Activated T-cell treated with anti-CD3 and anti-CD28 coated beads for 1 hour (primary cell): ENCODE measurements around the gene TSHR.
"Not testable (repeated sequence)": the region's sequence is repeated elsewhere in the genome, so short reads cannot be mapped to it uniquely, and the experiment has no call there.

ENCODE experiments used
- DNase-seq: peaks from one replicate; pipeline ENCODE4 v3.0.0-alpha.2; 2020; ENCODE audit warnings: low read depth

TSHR gene

DNA sequence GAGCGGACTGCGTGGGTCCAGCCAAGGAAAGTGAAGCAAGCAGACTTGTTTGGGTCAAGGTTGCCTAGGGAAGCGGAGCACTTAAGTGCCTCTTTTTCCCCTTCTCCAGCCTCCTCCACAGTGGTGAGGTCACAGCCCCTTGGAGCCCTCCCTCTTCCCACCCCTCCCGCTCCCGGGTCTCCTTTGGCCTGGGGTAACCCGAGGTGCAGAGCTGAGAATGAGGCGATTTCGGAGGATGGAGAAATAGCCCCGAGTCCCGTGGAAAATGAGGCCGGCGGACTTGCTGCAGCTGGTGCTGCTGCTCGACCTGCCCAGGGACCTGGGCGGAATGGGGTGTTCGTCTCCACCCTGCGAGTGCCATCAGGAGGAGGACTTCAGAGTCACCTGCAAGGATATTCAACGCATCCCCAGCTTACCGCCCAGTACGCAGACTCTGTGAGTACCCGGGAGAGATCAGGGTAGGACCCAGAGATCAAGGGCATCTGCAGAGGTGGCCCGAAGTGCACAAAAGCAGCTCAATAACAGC lies at the start of gene TSHR:
TSS of gene TSHR (plus strand) at position 206 of the 526 bp plus-strand sequence. CDS start at position 266, 60 bp downstream.
- DNase-seq, result no peak

DNA sequence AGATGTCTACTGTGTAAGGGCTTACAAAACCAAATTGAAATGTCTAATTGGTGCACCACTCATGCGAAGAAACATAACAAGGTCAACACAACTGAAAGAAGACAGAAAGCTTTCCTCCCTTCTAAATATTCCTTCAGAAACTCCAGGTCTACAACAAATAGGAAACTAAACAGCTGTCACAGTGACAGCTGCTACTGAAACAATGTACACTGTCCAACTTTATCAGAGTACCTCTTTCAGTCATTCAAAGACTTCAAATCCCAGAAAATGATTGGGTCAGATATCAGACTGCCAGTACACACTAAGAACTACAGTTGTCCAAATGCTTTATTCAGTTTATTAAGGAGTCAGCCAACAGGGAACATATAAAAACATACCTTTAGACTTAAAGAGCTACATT lies 49.1 kb upstream of the TSHR start:
- DNase-seq, result no peak

DNA sequence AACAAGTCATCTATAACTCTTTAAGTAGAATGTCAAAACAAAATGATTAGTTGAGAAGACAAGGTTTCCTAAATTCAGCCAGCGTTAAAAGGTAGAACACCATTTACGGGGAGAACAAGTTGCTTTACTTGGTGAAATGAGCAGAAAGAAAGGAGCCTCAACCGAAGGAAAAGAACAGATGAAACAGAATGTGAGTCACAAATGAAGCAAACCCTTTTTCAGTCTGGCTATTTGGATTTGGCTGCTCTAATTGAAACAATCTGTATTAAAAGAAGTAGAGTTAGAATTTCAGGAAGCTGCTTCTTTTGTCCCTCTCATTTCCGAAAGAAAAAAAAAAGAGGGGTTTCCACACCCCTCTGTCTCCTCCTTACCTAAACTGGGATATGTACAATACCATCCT lies 48.5 kb upstream of the TSHR start:
- DNase-seq, result no peak

DNA sequence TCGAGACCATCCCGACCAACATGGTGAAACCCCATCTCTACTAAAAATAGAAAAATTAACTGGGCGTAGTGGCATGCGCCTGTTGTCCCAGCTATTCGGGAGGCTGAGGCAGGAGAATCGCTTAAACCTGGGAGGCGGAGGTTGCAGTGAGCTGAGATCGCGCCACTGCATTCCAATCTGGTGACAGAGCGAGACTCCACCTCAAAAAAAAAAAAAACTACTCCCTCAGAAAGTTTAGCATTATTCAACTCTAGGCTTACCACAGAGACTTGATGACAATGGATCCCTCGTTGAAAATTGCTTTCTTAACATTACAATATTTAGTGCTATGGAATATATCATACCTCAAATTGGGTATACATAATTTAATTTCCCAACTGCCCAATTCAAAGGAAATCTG lies 43.4 kb upstream of the TSHR start:
- DNase-seq, result not testable (repeated sequence)

DNA sequence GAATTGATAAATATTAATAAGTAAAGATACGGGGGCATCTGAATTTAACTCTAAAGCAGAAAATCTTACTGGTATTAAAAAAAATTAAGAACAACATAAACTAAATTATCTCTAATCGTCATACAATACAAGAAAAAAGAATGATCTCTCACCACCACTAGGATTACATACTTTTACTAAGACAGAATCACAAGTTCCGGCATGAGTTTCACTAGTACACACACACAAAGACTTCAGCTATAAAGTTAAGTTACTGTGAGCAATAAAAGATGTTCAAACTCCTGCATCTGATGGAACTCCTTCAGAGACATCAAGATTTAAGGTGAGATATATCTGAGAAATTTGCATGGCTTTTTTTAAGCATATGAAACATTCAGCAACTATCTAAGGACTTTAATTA lies 35.8 kb upstream of the TSHR start:
- DNase-seq, result no peak

DNA sequence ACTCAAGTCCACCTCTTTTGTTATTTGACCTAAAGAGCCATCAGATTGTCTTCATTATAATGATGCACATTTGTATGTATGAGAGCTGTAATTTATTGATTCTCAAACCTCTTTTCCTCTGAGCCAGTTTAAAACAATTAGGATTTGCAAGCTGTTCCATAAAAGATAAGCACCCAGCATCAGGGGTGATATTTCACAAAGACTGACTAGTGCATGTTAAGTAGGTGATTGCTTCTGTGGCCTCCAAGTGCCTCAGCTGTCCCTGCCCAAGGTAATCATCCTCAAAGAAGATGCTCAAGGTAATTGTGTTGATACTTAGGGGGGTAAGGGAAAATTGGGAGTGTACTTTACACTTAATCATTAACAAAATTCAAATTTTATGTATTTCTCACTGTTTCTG lies 32.1 kb upstream of the TSHR start:
- DNase-seq, result no peak

DNA sequence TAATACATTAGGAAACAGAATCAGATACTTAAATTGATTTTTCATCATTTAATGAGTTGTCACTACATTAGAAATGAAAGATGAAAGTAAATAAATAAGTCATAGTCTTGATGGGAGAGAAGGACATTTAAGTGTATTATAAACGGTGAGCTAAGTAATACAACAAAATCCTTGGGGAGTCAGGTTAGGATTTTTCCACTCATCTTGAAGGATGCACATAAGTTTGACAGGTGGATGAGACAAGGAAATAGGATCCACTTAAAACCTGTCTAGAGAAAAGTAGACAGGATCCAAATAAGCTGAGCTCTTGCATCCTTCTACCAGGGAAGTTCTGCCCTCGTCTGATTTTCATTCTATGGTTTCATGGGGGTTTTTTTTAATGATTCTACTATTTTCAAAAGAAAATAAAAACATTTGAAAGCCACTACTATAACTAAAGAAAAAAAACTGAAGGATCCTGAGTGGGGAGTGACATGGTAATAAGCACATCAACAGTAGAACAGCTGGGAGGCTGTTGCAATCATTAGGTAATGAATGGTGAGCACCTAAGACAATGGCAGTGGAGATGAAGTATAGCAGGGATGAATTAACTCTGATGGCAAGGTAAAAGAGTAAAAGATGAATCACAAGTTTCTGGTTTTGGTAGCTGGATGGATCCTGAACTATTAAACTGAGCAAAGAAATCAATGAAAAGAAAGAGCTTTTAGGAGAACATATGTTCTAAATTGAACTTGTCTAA lies 30.9 kb upstream of the TSHR start:
- DNase-seq, result no peak

DNA sequence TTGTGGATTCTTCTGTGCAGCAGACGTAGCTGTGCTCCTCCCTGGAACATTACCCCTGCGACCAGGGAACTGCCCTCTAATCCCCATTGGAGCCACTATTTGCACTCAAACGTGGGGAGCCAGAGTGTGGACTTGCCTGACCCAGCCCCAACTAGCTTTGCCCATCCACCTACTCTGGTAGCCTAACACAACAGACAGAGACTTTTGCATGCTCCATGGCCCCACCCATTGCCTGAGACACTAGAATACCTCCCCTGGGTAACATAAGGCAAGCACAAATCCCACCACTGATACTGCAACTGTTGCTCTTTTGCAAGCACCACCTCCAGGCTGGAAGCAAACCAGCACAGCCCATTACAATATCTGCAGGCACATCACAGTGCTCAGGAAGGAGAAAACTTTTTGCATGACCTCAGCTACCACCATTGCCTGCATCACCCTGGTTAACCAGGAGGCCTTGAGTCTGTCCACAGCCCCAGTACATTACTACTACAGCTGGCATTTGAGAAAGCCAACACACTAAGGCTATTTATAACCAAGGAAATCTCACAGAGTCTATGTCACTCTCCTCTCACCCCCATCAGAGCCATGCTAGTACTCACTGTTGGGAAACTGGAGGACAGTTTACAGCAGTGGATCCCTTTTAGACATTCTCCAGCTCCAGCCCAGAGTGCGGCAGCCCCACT lies 28.9 kb upstream of the TSHR start:
- no peak for DNase-seq

DNA sequence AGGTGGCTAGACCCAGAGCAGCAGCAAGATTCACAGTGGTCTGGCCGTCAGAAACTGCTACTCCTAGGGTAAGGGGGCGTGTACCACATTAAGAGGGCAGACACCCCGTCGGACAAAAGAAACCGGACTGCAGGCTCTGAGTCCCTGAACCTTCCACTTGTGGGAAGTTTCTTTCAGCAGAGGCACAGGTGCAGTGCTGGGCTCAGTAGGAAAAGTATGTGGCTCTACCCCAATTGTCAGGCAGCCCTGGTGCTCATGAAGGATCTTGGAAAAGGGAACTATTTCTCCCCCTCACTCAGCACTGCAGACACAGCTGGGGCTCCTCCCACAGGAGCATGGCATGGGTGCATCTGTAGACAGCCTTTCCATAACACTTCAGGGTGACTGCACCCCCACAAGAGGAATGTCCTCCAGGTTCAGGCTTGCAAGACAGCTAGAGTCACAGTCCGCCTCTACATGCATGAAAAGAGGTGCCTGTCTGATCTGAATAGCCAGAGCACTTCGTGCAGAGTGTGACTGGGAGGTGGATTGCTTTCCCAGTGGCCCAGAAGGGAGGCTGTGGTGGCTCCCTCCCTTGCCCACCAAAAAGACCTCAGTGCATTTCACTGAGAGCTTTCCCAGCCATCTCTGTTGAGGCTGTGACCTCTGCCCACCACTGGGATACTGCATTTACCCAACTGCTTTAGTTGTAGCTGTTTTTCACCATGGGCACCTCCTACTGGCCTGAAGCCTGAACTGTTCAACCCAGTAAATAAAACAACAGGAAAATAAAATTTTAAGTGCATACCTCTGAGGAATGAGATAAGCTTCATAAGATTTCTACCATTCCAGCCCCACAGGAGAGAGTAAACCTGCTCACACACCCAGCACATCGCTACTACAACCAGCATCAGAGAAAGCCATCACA lies 28.1 kb upstream of the TSHR start:
- no peak for DNase-seq

DNA sequence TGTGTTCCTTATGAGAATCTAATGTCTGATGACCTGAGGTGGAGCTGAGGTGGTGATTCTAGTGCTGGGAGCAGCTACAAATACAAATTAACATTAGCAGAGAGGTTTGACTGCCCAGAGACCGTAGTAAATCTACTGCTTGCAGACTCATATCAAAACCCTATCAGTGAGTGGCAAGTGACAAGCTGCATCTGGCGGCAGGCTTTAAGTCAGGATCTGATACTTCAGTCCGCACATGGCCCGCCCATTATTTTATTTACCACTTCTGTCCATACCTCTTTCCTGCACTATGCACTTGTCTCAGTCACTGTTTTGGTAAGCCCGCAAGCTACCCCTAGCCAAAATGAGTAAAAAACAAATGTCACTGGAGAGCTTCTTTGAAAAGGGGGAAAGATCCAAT lies 25.3 kb upstream of the TSHR start:
- DNase-seq, result no peak

DNA sequence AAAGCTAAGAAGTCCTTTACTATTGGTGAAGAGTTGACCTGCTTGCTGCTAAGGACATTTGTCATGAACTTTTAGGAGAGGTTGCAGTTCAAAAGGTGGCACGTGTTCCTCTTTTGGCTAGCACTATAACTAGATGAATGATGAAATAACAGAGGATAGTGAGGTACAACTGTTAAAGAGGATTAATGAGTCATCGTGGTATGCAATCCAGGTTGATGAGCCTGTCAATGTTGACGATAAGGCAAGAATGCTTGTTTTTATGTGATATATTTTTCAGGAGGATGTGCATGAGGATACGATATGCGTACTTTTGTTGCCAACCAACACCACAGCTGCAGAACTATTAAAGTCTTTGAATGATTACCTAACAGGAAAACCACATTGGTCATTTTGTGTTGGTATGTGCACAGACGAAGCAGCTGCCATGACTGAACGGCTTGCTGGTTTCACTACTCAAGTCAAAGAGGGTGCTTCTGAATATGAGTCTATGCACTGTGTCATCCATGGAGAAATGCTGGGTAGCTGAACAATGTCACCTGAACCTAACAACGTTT lies 24.5 kb upstream of the TSHR start:
- DNase-seq, result no peak

DNA sequence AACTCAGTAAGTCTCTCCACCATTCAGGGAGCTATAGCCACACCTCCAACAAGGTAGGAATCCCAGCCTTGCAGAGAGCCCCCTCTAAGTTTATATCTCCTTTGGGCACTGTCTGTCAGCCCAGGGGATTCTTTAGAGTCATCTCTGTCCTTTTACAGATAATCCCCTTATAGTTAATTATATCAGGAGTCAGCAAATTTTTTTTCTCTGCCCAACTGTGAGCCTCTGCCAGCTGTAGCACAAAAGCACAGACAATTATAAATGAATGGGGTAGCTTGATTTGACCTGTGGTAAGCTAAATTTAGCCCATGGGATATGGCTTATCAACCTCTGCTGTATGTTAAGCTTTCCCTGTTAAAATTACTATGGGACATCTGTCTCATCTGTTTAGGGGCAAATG lies 22.1 kb upstream of the TSHR start:
- no peak for DNase-seq

DNA sequence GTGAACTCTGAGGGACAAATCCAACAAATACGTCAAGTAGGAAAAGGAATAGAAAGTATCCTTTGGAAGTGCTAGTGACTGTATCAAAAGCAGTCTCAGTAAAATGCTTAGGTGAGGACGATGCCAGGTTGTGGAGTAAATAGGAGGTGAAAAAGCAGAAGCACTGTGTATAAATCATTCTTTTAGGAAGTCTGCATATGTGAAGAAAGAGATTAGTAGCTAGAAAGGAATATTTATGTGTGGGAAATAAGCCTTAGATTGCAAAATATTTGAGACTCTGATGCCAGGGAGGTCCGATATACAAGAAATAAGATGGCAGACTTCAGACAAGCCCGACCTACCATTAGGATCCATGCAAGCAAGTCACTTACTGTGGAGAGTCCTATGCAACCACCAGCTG lies 21.7 kb upstream of the TSHR start:
- DNase-seq, result no peak

DNA sequence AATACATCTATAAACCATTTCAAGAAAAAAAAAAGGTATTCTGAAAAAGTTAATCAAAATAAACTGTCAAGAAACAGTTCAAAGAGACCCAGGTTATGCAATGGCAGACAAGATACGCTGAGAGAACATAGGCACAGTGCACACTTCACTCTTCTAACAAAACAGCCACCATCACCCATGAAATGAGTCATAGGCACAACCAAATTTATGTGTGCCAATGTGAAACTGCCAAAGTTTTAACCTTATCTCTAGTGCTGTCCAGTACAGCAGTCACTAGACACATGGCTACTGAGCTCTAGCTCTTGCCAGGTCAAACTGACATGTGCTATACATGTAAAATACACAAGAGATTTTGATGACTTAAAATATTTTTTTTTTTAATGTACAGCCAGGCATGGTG lies 15.3 kb upstream of the TSHR start:
- DNase-seq, result no peak

DNA sequence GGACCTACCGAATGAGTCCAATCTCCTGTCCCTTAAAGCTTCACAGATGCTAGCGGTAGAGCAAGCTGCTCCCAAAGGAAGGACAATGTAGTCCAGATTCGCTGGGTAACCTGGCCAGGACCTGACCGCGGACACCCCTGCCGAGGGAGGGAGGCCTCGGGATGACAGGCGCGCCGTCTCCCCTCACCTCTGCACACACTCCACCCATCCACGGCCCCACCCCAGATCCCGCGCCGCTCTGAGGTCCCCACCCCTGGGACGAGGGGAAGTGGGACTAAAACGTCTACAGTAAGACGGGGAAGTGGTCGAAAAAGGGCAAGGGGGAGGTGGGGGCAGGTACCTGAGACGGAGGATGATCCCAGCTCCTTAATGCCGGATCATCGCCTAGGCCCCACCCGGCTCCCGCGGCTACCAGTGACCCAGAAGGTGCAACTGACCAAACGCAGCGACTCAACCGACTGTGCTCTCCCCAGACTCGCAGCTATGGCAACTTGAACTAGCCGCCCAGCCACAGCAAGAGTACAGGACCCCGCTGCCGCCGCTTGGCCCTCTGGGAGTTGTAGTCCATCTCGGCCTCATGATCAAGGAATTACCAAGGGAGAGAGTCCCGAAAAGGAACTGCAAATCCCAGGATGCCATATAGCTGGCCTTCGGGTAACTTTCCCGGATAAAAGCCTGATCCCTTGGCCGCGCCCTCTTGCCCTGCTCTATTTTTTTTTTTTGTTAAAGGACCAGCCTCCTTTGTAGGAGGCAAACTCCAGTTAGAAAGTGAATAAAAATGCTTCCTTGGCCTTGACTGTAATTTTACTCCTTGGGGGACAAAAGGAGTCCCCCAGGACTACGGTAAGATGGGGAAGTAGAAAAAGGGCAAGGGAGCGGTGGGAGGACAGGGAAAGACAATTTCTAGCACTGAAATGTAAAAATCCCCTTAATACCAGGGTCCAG lies 13.9 kb upstream of the TSHR start, which contains the start of gene CEP128:
TSS of gene CEP128 (minus strand) at position 498 of the 945 bp plus-strand sequence.
- DNase-seq, result peak; percentile 68

DNA sequence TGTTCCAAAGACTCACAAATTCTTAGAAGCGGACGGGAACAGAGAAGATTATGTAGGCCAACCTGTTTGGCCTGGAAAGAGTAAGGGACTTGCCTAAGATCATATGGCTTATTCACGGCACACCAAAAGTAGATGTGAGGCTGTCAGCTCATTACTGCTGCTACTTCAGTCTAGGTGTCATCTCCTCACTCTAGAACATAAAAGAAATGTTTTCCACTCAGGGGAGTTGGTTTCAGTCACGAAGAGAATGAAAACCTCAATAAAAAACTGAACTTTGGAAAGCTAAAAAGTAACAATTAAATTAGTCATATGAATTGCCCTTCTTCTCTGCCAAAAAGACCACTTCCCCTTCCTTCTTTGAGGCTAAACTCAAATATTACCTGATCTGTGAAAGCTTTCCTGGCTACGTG lies 13.2 kb upstream of the TSHR start:
- no peak for DNase-seq

DNA sequence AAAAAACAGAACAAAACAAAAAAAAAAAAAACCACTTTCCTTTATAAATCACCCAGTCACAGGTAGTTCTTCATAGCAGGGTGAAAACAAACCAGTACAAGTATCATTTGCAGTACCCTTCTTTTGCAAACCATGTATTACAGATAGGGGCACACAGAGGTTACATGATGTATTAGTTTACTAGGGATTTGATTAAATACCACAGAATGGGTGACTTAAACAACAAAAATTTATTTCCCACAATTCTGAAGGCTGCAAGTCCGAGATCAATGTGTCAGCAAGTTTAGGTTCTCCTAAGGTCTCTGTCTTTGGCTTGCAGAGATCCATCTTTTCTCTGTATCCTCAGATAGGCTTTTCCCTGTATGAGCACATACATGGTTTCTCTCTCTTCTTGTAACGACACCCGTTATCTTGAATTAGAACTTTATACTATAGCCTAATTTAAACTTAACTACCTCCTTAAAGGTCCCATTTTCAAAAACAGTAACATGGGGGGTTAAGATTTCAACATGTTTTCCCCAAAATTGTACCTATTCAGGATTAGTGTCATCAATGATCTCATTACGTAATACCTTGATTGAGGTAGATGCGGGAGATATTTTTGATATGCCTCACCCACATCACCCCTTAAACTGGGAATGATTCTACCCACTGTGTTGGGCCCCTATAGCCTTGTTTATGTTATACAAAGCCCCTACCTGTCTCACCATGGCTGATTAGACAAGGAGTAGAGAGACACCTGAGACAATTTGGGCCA lies 10.4 kb upstream of the TSHR start:
- DNase-seq, result no peak

DNA sequence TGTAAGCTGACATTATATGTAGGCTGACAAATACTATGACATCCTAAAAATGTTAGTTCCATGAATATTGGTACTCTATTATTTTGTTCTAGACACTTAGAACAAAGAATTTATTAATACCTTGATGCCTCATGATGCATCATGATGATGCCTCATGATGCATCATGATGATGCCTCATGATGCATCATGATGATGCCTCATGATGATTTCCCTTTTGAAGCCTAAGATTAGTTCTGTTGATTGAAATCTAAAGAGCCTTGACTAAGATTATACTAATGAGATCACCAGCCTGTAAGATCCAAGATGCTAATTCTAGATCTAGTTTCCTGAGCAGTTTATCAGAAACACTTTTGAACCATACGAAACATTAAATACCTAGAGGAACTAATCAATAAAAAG lies 9.2 kb upstream of the TSHR start:
- DNase-seq, result no peak

DNA sequence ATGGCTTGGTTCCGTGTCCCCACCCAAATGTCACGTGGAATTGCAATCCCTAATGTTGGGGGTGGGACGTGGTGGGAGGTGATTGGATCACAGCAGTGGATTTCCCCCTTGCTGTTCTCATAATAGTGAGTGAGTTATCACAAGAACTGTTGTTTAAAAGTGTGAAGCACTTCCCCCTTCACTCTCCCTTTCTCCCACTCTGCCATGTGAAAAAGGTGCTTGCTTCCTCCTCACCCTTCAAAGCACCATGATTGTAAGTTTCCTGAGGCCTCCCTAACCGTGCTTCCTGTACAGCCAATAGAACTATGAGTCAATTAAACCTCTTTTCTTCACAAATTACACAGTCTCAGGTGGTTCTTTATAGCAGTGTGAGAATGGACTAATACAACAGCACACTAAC lies 8.6 kb upstream of the TSHR start:
- DNase-seq, result no peak

DNA sequence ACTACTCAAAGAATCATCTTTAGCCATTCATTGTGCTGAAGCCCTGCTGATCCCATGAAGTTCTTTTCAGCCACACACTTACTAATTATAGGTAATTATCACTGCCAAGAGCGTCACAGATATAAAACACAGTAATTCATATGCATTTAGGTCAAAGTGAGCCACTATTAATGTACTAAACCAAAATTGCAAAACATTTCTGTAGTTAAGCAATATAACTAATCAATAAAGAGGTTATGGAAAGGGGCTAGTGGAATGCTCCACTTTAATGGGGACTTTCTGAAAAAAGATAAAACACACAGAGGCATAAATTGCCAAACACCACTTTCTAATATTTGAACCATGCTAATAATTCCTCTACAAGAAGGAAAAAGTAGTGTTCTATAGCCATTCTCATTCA lies 7.1 kb upstream of the TSHR start:
- DNase-seq, result no peak
